NCI-H748 treated with DMSO at 0.1 percent for 48 hours (cell line): Measurements from ENCODE around the gene PRRX1.

Experiments
- DNase-seq: peaks from one replicate; lab custom pipeline; 2025; lab: John Stamatoyannopoulos, UW

The PRRX1 gene

DNA sequence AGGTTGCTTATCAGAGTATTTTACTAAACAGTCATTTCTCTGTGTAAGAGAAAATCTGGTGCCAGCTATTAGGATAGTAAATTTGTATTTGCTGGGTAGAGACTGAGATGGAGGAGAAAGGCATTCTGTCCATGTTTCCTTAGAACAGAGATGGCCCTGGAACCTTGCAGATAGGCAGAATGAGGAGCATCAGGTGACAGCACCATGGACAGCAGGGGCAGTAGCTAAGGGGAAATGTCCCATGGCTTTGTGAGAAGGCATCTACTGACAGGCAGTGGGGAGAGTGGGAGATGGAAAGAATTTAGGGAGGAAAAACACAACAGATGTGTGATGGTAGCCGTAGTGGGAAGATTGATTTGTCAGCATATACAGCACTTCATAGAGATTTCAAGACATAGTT lies 105.0 kb downstream of the PRRX1 start:
- DNase-seq: no peak

DNA sequence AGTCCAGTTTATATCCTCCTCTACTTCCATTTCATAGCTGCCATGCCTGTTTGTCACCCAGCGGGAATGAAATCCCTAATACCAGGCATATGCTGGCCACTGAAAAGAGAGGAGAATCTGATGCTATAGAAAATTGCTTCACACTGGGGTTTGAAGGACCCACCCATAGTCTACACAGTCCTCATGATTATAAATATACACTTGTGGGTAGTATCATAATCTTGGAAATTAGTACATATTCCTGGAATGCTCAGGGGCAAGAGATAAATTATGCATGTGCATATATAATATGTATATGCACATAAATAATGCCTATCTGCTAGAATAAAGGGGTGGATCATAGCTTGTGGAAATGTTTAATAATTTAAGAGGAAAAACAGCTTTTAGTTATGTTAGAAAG lies 105.8 kb downstream of the PRRX1 start:
- no peak for DNase-seq

DNA sequence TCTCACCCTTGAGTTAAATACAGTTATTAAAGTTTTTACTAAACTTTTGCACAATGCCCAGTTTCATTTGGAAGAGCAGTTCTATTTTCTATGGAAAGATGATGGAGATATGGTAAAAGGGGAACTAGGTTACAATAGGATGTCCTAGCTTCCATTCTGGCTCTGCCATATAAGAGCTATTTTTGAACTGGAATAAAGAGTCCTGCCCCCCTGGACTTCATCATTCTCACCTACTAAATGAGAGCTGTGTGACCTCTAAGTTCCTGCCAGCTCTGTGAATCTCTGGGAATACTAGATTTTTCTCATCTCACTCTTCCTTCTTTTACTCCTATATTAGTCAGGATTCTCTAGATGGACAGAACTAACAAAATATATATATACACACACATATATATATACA lies 106.3 kb downstream of the PRRX1 start:
- no peak for DNase-seq

DNA sequence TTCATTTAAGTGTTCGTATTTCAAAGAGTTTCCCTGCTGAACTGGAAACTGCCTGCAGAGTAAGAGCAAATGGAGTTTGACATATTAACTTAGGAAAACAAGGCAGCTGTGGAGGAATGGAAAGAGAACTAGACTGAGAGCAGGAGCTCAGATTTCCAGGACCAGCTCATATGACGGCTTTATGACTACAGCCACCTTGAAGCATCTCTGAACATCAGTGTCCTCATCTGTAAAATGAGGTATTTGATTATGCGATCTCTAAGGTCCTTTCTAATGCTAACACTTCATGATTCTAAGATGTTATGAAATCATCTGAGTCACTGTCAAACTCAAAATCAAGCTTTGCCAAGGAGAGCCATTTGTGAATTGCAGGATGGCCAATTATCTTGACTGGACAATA lies 112.3 kb downstream of the PRRX1 start:
- DNase-seq: no peak

DNA sequence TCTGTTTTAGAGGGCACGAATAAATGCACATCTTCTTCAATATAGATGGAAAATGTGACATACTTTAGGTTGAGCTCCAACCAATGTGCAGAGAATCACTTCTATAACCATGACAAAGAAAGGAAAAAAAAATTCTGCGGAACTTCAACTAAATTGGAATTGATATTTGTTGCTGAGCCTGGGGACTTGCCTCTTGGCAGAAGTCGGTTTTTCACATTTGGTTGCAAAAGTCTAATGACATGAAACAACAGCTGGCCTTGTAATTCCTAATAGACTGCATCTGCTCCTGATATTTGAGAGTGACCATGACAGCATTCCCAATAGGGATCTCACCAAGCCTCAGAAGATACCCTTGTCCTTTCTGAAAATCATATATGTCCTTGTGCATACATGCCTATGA lies 112.8 kb downstream of the PRRX1 start:
- DNase-seq: no peak
